ENCODE measurements around the gene ZBTB34.

GRCh38 chr9:126862104-126862761 is 1.8 kb downstream of the ZBTB34 start:
- TF ChIP-seq, protein P1, sequence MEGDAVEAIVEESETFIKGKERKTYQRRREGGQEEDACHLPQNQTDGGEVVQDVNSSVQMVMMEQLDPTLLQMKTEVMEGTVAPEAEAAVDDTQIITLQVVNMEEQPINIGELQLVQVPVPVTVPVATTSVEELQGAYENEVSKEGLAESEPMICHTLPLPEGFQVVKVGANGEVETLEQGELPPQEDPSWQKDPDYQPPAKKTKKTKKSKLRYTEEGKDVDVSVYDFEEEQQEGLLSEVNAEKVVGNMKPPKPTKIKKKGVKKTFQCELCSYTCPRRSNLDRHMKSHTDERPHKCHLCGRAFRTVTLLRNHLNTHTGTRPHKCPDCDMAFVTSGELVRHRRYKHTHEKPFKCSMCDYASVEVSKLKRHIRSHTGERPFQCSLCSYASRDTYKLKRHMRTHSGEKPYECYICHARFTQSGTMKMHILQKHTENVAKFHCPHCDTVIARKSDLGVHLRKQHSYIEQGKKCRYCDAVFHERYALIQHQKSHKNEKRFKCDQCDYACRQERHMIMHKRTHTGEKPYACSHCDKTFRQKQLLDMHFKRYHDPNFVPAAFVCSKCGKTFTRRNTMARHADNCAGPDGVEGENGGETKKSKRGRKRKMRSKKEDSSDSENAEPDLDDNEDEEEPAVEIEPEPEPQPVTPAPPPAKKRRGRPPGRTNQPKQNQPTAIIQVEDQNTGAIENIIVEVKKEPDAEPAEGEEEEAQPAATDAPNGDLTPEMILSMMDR (conservative IDR thresholded peaks at IDR 0.05; ENCODE audit: low read depth, low read length) = no peak
- no peak for TF ChIP-seq EZH2 (IDR thresholded peaks at IDR 0.05; ENCODE audit: low read length, unreplicated experiment)

All from PC-3 (cell line).